Stimulated activated memory B cell treated with anti-CD40 and anti-IgM and Interleukin-4, amounts not matched to agents 10 μg/mL and 1 μg/mL and 100 μg/mL, for 72 hours (primary cell): ENCODE data around the gene MAPK10.

Source experiments
- ATAC-seq: fragments of 150-1000 bp; cut with Tn5 transposase; 2 replicates; pipeline ENCODE4 v1.10.0; 2021
- H3K27ac Mint-ChIP-seq: one replicate; pipeline ENCODE4 v1.8.0; 2022; ENCODE audit warnings: mild to moderate bottlenecking, mixed read lengths
- H3K27me3 Mint-ChIP-seq: one replicate; pipeline ENCODE4 v1.8.0; 2022; ENCODE audit warnings: mixed read lengths
- H3K36me3 Mint-ChIP-seq: one replicate; pipeline ENCODE4 v1.8.0; 2022; ENCODE audit warnings: mixed read lengths
- H3K4me1 Mint-ChIP-seq: one replicate; pipeline ENCODE4 v1.8.0; 2022; ENCODE audit warnings: mixed read lengths
- H3K4me3 Mint-ChIP-seq: one replicate; pipeline ENCODE4 v1.8.0; 2022; ENCODE audit warnings: mild to moderate bottlenecking, moderate library complexity, mixed read lengths
- H3K9me3 Mint-ChIP-seq: one replicate; pipeline ENCODE4 v1.8.0; 2022; ENCODE audit warnings: mixed read lengths

MAPK10 gene

GRCh38 chr4:86272669-86273068, 87.2 kb downstream of the MAPK10 start:
- no peaks in the 10 kb centered on the region for H3K36me3 Mint-ChIP-seq
- ATAC-seq = no peak
- H3K9me3 Mint-ChIP-seq = no peaks in the 10 kb centered on the region
- H3K27me3 Mint-ChIP-seq = peaks cover 23% of the 10 kb centered on the region
- H3K27ac Mint-ChIP-seq = no peak overlapping the region
- H3K4me3 Mint-ChIP-seq = no peak overlapping the region
- no peaks in the 10 kb centered on the region for H3K4me1 Mint-ChIP-seq

DNA sequence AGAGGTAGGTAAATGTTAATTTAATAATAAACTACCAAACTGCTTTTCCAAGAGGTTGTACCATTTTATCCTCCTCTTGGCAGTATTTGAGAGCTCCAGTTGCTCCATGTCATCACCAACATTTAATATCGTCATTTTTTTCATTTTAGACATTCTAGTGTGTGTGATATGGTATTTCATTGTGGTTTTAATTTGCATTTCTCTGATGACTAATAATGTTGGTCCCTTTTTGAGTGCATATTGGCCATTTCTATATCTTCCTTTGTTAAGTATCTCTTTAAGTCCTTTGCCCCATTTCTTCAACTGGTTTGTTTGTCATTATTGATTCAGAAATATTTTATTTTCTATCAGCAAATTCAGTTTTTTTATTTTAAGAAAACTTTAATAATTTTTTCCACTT, 88.8 kb downstream of the MAPK10 start:
- H3K4me3 Mint-ChIP-seq = no peak overlapping the region
- no peaks in the 10 kb centered on the region for H3K9me3 Mint-ChIP-seq
- no peaks in the 10 kb centered on the region for H3K36me3 Mint-ChIP-seq
- no peaks in the 10 kb centered on the region for H3K4me1 Mint-ChIP-seq
- no peak for ATAC-seq
- H3K27me3 Mint-ChIP-seq = peaks cover 12% of the 10 kb centered on the region
- no peak overlapping the region for H3K27ac Mint-ChIP-seq

- Mint-ChIP-seq H3K9me3 (no peaks in the 10 kb centered on the region), H3K27ac (no peak overlapping the region), H3K36me3 (no peaks in the 10 kb centered on the region), H3K4me1 (no peaks in the 10 kb centered on the region), H3K27me3 (peaks cover 4% of the 10 kb centered on the region), H3K4me3 (no peak overlapping the region)
- no peak for ATAC-seq
Measured at GRCh38 chr4:86269354-86269753, 90.5 kb downstream of the MAPK10 start.

DNA sequence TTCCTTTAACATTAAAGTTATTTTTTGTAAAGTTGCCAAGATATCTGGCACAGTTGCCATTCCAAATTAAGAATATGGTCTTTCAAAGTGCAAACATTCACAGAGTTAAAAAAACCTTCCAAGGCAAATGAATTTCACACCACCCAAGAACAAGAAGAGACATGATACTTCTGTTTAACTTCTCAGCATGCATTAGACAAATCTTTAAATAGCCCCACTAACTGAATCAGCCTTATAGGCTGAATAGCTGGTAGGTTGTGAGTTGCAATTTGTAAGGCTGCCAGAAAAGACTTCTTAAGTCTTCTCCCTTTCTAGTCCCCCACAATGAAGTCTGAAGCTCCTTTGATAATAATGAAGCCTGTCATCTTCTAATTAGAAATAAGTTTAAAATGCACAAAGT, 95.6 kb downstream of the MAPK10 start:
- H3K36me3 Mint-ChIP-seq = no peaks in the 10 kb centered on the region
- H3K27ac Mint-ChIP-seq = no peak overlapping the region
- no peaks in the 10 kb centered on the region for H3K9me3 Mint-ChIP-seq
- no peaks in the 10 kb centered on the region for H3K4me1 Mint-ChIP-seq
- ATAC-seq = no peak
- no peak overlapping the region for H3K4me3 Mint-ChIP-seq
- no peaks in the 10 kb centered on the region for H3K27me3 Mint-ChIP-seq

DNA sequence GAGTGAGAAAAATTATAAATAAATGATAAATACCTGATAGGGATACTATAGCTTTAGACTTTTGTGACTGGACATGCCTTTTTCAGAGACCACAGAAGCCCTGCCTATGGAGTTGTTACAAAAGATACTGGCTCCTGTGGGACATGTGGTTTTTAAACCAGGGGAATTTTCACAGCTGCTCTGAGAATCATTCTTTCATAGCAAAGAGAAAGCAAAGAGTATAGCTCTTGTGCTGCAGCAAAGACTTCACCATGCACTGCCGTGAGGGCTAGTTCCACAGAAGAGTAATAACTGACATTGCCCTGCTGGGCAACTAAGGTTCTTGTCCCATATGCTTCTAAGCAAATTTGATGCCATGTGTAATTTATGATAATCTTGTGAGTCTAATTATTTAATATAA, 98.2 kb downstream of the MAPK10 start:
- H3K36me3 Mint-ChIP-seq = no peaks in the 10 kb centered on the region
- no peak for ATAC-seq
- H3K4me3 Mint-ChIP-seq = no peak overlapping the region

GRCh38 chr4:86256086-86256485, 103.8 kb downstream of the MAPK10 start:
- Mint-ChIP-seq H3K27me3 (no peaks in the 10 kb centered on the region), H3K4me3 (no peak overlapping the region), H3K4me1 (no peaks in the 10 kb centered on the region), H3K36me3 (no peaks in the 10 kb centered on the region), H3K27ac (no peak overlapping the region), H3K9me3 (no peaks in the 10 kb centered on the region)
- ATAC-seq = no peak

More for the DNA sequence above, 98.2 kb downstream of the MAPK10 start:
- H3K27ac Mint-ChIP-seq = no peak overlapping the region
- no peaks in the 10 kb centered on the region for H3K4me1 Mint-ChIP-seq
- H3K27me3 Mint-ChIP-seq = no peaks in the 10 kb centered on the region
- no peaks in the 10 kb centered on the region for H3K9me3 Mint-ChIP-seq

GRCh38 chr4:86250619-86251018, 109.2 kb downstream of the MAPK10 start:
- Mint-ChIP-seq H3K4me1 (no peaks in the 10 kb centered on the region), H3K27ac (no peak overlapping the region), H3K4me3 (no peak overlapping the region), H3K27me3 (no peaks in the 10 kb centered on the region), H3K36me3 (no peaks in the 10 kb centered on the region), H3K9me3 (no peaks in the 10 kb centered on the region)
- ATAC-seq = no peak

GRCh38 chr4:86250006-86250405, 109.8 kb downstream of the MAPK10 start:
- H3K27ac Mint-ChIP-seq = no peak overlapping the region
- no peaks in the 10 kb centered on the region for H3K4me1 Mint-ChIP-seq
- no peaks in the 10 kb centered on the region for H3K9me3 Mint-ChIP-seq
- H3K27me3 Mint-ChIP-seq = no peaks in the 10 kb centered on the region
- ATAC-seq = no peak
- H3K4me3 Mint-ChIP-seq = no peak overlapping the region
- H3K36me3 Mint-ChIP-seq = no peaks in the 10 kb centered on the region

GRCh38 chr4:86249074-86249473, 110.8 kb downstream of the MAPK10 start:
- Mint-ChIP-seq H3K36me3 (no peaks in the 10 kb centered on the region), H3K4me3 (no peak overlapping the region), H3K4me1 (no peaks in the 10 kb centered on the region), H3K9me3 (no peaks in the 10 kb centered on the region), H3K27me3 (no peaks in the 10 kb centered on the region), H3K27ac (no peak overlapping the region)
- ATAC-seq = no peak

DNA sequence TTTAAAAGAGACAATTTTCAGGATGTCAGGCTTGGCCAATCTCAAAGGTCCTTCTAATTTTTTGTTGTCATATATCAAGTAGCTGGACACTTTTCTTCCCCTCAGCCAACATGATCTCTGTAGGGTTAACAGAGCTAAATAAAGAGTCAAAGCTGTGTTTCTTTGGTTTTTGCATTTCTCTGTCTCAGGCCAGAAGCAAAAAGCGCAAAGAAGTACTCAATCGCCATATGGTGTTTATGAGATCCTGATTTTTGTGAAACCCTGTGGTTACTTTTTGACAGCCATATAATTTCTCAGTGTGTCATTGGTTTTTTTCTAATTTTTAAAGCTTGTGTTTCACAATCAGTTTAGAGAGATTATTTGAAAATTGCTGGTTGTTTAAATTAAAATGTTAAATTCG, 111.9 kb downstream of the MAPK10 start:
- Mint-ChIP-seq H3K27me3 (no peaks in the 10 kb centered on the region), H3K4me3 (no peak overlapping the region), H3K36me3 (no peaks in the 10 kb centered on the region), H3K4me1 (no peaks in the 10 kb centered on the region), H3K9me3 (no peaks in the 10 kb centered on the region), H3K27ac (no peak overlapping the region)
- no peak for ATAC-seq

GRCh38 chr4:86247320-86247719, 112.5 kb downstream of the MAPK10 start:
- Mint-ChIP-seq H3K4me3 (no peak overlapping the region), H3K27me3 (no peaks in the 10 kb centered on the region), H3K9me3 (no peaks in the 10 kb centered on the region), H3K27ac (no peak overlapping the region), H3K4me1 (no peaks in the 10 kb centered on the region), H3K36me3 (no peaks in the 10 kb centered on the region)
- no peak for ATAC-seq

DNA sequence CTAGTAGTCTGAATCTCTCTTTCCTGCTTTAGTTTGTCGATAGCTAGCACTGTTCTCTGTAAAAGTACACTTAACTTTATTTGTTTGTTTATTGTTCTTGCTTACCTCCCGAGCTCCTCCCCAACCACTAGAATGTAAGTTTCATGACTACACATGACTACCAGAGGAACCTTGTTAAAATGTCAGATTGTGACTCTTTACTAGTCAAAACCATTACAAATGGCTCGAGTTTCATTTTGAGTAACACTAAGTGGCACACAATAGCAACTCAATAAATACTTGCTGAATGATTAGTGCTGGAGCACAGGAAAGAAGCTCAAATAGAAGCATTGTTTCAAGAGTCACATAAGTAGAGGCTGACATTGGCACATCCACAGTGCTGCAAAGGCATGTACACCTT, 116.1 kb downstream of the MAPK10 start:
- H3K27ac Mint-ChIP-seq = no peak overlapping the region
- no peaks in the 10 kb centered on the region for H3K27me3 Mint-ChIP-seq
- ATAC-seq = no peak
- no peaks in the 10 kb centered on the region for H3K4me1 Mint-ChIP-seq
- H3K36me3 Mint-ChIP-seq = no peaks in the 10 kb centered on the region
- H3K9me3 Mint-ChIP-seq = no peaks in the 10 kb centered on the region
- no peak overlapping the region for H3K4me3 Mint-ChIP-seq

GRCh38 chr4:86242677-86243076, 117.2 kb downstream of the MAPK10 start:
- H3K9me3 Mint-ChIP-seq = peaks cover 7% of the 10 kb centered on the region
- H3K4me1 Mint-ChIP-seq = no peaks in the 10 kb centered on the region
- H3K36me3 Mint-ChIP-seq = no peaks in the 10 kb centered on the region
- H3K27ac Mint-ChIP-seq = no peak overlapping the region
- H3K27me3 Mint-ChIP-seq = no peaks in the 10 kb centered on the region
- H3K4me3 Mint-ChIP-seq = no peak overlapping the region
- no peak for ATAC-seq

DNA sequence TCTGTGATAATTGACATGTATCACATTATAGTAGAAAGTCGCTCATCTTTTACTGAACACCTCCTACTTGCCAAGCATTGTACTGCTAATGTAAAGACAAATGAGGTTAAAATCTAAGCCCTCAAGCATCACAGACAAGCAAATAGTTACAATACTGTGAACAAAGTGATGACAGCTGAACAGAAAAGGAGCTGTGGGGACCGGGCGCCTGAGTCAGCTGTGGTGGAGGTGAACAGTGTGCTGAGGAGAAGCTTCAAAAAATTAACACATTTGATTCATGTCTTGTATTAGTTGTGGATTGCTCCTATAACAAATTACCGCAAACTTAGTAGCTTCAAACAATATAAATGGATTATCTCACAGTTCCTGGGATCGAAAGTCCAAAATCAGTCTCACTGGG, 124.3 kb downstream of the MAPK10 start:
- Mint-ChIP-seq H3K27me3 (no peaks in the 10 kb centered on the region), H3K36me3 (no peaks in the 10 kb centered on the region), H3K4me1 (no peaks in the 10 kb centered on the region), H3K4me3 (no peak overlapping the region), H3K9me3 (peaks cover 10% of the 10 kb centered on the region), H3K27ac (no peak overlapping the region)
- ATAC-seq = no peak

- no peaks in the 10 kb centered on the region for H3K27me3 Mint-ChIP-seq
- H3K27ac Mint-ChIP-seq = no peak overlapping the region
- H3K9me3 Mint-ChIP-seq = peaks cover 10% of the 10 kb centered on the region
- no peak for ATAC-seq
- H3K4me3 Mint-ChIP-seq = no peak overlapping the region
- H3K4me1 Mint-ChIP-seq = no peaks in the 10 kb centered on the region
- H3K36me3 Mint-ChIP-seq = no peaks in the 10 kb centered on the region
Measured at GRCh38 chr4:86233681-86234080, 126.2 kb downstream of the MAPK10 start.

DNA sequence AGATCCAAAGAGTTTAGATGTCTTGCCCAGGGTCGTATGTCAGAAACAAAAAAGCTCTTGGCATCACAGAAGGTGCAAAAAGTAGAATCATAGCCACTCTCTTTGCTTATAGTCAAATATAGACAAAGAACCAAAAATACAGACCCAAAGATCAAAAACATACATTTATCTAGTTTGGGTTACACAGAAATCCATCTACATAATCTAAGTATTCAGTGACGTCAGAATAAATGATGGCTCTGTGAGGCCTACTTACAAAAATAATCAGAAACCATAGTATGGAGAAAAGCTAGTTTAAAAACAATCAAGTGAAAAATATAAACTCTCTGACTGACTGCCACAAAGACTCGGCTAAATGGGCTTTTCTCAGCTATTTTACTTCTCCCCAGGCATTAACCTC, 126.8 kb downstream of the MAPK10 start:
- Mint-ChIP-seq H3K27ac (no peak overlapping the region), H3K36me3 (no peaks in the 10 kb centered on the region), H3K27me3 (no peaks in the 10 kb centered on the region), H3K9me3 (peaks cover 7% of the 10 kb centered on the region), H3K4me1 (no peaks in the 10 kb centered on the region), H3K4me3 (no peak overlapping the region)
- no peak for ATAC-seq

- H3K27ac Mint-ChIP-seq = no peak overlapping the region
- H3K27me3 Mint-ChIP-seq = no peaks in the 10 kb centered on the region
- H3K4me3 Mint-ChIP-seq = no peak overlapping the region
- H3K36me3 Mint-ChIP-seq = no peaks in the 10 kb centered on the region
- ATAC-seq = no peak
- H3K9me3 Mint-ChIP-seq = no peaks in the 10 kb centered on the region
- no peaks in the 10 kb centered on the region for H3K4me1 Mint-ChIP-seq
Measured at GRCh38 chr4:86223472-86223871, 136.4 kb downstream of the MAPK10 start.
